ENCODE results near the gene CCDC187. TPM values are rescaled to one million over a fixed set of nuclear protein-coding genes. Genes with fewer than 3 reads are reported as not detected.

CCDC187 gene
- total and polyA plus RNA-seq, 2 of the 13 experiments (the other 11 are each of a cell fraction or from before 2014, with no cell fraction given): 0.03 to 0.13 TPM

- TF ChIP-seq ZNF501 (CRISPR knock-in tag; IDR thresholded peaks at IDR 0.05): peak; percentile 42; the same call in 1 of the 2 replicates
- TF ChIP-seq MED1 (CRISPR knock-in tag; IDR thresholded peaks at IDR 0.05): 0 out of 2 replicates have a peak, but pooled peaks have one; percentile 13
- TF ChIP-seq CC2D1A (CRISPR knock-in tag; IDR thresholded peaks at IDR 0.05): no peak
- no peak for TF ChIP-seq ZNF446 (CRISPR knock-in tag; IDR thresholded peaks at IDR 0.05)
- TF ChIP-seq RELA (CRISPR knock-in tag; IDR thresholded peaks at IDR 0.05): no peak
- 0 out of 2 replicates have a peak, but pooled peaks have one; percentile 24 for TF ChIP-seq PHF21A (CRISPR knock-in tag; IDR thresholded peaks at IDR 0.05)
- no peak for TF ChIP-seq SIN3B (IDR thresholded peaks at IDR 0.05; ENCODE audit: low read length)
- TF ChIP-seq ZNF180 (CRISPR knock-in tag; IDR thresholded peaks at IDR 0.05; ENCODE audit: borderline replicate concordance, low read depth): no peak
- TF ChIP-seq TCF12 (IDR thresholded peaks at IDR 0.05): no peak
- no peak for TF ChIP-seq TCF12 (CRISPR knock-in tag; IDR thresholded peaks at IDR 0.05)
- no peak for TF ChIP-seq PHF5A (CRISPR knock-in tag; IDR thresholded peaks at IDR 0.05; ENCODE audit: low read depth, unreplicated experiment)
- no peak for TF ChIP-seq SIX4 (CRISPR knock-in tag; IDR thresholded peaks at IDR 0.05)
- peak; percentile 98 for TF ChIP-seq ZNF263 (CRISPR knock-in tag; IDR thresholded peaks at IDR 0.05)
- TF ChIP-seq POGK (CRISPR knock-in tag; conservative IDR thresholded peaks at IDR 0.05): peak; percentile 93
- no peak for TF ChIP-seq MAZ (IDR thresholded peaks at IDR 0.05; ENCODE audit: borderline replicate concordance, low read depth, low read length)
- no peak for TF ChIP-seq MAZ (CRISPR knock-in tag; IDR thresholded peaks at IDR 0.05; ENCODE audit: low read depth)
- no peak for TF ChIP-seq SKI (IDR thresholded peaks at IDR 0.05; ENCODE audit: partially characterized antibody)
- peak; percentile 31; the same call in 1 of the 2 replicates for TF ChIP-seq ZNF414 (CRISPR knock-in tag; IDR thresholded peaks at IDR 0.05)
- TF ChIP-seq NPAS2 (CRISPR knock-in tag; IDR thresholded peaks at IDR 0.05; ENCODE audit: borderline replicate concordance): no peak
- TF ChIP-seq REPIN1 (CRISPR knock-in tag; IDR thresholded peaks at IDR 0.05; ENCODE audit: borderline replicate concordance, low read depth): no peak
- peak; percentile 24; the same call in 1 of the 2 replicates for TF ChIP-seq UBTF (CRISPR knock-in tag; IDR thresholded peaks at IDR 0.05)
- TF ChIP-seq MEF2D (CRISPR knock-in tag; IDR thresholded peaks at IDR 0.05): no peak
- no peak for TF ChIP-seq NCOR1 (IDR thresholded peaks at IDR 0.05; ENCODE audit: borderline replicate concordance, low read length)
- TF ChIP-seq CTCF (CRISPR knock-in tag; IDR thresholded peaks at IDR 0.05): peak; percentile 65
Measured at GRCh38 chr9:136254381-136255165, 49.3 kb downstream of the CCDC187 start (continued).
